ENCODE data around the gene ATG2A.
A peak's percentile ranks its signal among the peaks of the same experiment; 100 is the strongest.

The ATG2A gene

GRCh38 chr11:64924910-64925284 lies 7.9 kb upstream of the ATG2A start:
- peak; percentile 41 for DNase-seq (ENCODE audit: low read depth, low spot score)

- peak; percentile 95 for DNase-seq (ENCODE audit: low read depth, low spot score)
These were observed 7.2 kb upstream of the ATG2A start, which contains the start of gene PPP2R5B for GRCh38 chr11:64923944-64924909. Gene PPP2R5B (plus strand): TSS chr11:64924689. CDS start chr11:64925735, 1,046 bp downstream.

GRCh38 chr11:64923151-64923661 lies 6.2 kb upstream of the ATG2A start:
- DNase-seq (ENCODE audit: low read depth, low spot score), result no peak

GRCh38 chr11:64921384-64921783 lies 4.4 kb upstream of the ATG2A start:
- DNase-seq (ENCODE audit: low read depth, low spot score), result no peak

- DNase-seq (ENCODE audit: low read depth, low spot score), result no peak
These were observed 3.1 kb upstream of the ATG2A start for GRCh38 chr11:64920124-64920523.

GRCh38 chr11:64919627-64920026 lies 2.6 kb upstream of the ATG2A start:
- no peak for DNase-seq (ENCODE audit: low read depth, low spot score)

- DNase-seq (ENCODE audit: low read depth, low spot score), result peak; percentile 74
These were observed 1.0 kb upstream of the ATG2A start for GRCh38 chr11:64918017-64918416.

- no peak for DNase-seq (ENCODE audit: low read depth, low spot score)
These were observed 620 bp upstream of the ATG2A start for GRCh38 chr11:64917663-64917995.

- peak; percentile 44 for DNase-seq (ENCODE audit: low read depth, low spot score)
These were observed 802 bp downstream of the ATG2A start for GRCh38 chr11:64916040-64916774.

GRCh38 chr11:64915376-64915887 lies 1.6 kb downstream of the ATG2A start:
- no peak for DNase-seq (ENCODE audit: low read depth, low spot score)

- DNase-seq (ENCODE audit: low read depth, low spot score), result no peak
These were observed 2.9 kb downstream of the ATG2A start for GRCh38 chr11:64914123-64914522.

GRCh38 chr11:64913171-64913727 lies 3.8 kb downstream of the ATG2A start:
- DNase-seq (ENCODE audit: low read depth, low spot score), result no peak

GRCh38 chr11:64911689-64912088 lies 5.3 kb downstream of the ATG2A start:
- no peak for DNase-seq (ENCODE audit: low read depth, low spot score)

GRCh38 chr11:64911142-64911541 lies 5.9 kb downstream of the ATG2A start:
- DNase-seq (ENCODE audit: low read depth, low spot score), result no peak

- no peak for DNase-seq (ENCODE audit: low read depth, low spot score)
These were observed 6.4 kb downstream of the ATG2A start for GRCh38 chr11:64910451-64911093.

GRCh38 chr11:64909653-64910343 lies 7.2 kb downstream of the ATG2A start:
- DNase-seq (ENCODE audit: low read depth, low spot score), result no peak

- no peak for DNase-seq (ENCODE audit: low read depth, low spot score)
These were observed 8.2 kb downstream of the ATG2A start for GRCh38 chr11:64908766-64909165.

- DNase-seq (ENCODE audit: low read depth, low spot score), result no peak
These were observed 10.7 kb downstream of the ATG2A start for GRCh38 chr11:64906314-64906635.

- no peak for DNase-seq (ENCODE audit: low read depth, low spot score)
These were observed 11.3 kb downstream of the ATG2A start for GRCh38 chr11:64905516-64906313.

GRCh38 chr11:64903291-64903833 lies 13.6 kb downstream of the ATG2A start:
- no peak for DNase-seq (ENCODE audit: low read depth, low spot score)
